Aortic smooth muscle cell (primary cell): ENCODE measurements around the gene PNPT1. TPM values are rescaled to one million over a fixed set of nuclear protein-coding genes. Genes with fewer than 3 reads are reported as not detected.

Source experiments
- total RNA-seq: library from RNA; depleted of rRNA; stranded (reverse); fragments of >200 nt; gene quantifications from 2 replicates; pipeline ENCODE4 v1.2.3, GENCODE V29; 2014

PNPT1 gene
- total RNA-seq: 18.1 and 19.6 TPM in 2 replicates

GRCh38 chr2:55693181-55694125, at the start of gene PNPT1:
Gene PNPT1 (minus strand): TSS chr2:55693844. CDS start chr2:55693823, 21 bp downstream.

DNA sequence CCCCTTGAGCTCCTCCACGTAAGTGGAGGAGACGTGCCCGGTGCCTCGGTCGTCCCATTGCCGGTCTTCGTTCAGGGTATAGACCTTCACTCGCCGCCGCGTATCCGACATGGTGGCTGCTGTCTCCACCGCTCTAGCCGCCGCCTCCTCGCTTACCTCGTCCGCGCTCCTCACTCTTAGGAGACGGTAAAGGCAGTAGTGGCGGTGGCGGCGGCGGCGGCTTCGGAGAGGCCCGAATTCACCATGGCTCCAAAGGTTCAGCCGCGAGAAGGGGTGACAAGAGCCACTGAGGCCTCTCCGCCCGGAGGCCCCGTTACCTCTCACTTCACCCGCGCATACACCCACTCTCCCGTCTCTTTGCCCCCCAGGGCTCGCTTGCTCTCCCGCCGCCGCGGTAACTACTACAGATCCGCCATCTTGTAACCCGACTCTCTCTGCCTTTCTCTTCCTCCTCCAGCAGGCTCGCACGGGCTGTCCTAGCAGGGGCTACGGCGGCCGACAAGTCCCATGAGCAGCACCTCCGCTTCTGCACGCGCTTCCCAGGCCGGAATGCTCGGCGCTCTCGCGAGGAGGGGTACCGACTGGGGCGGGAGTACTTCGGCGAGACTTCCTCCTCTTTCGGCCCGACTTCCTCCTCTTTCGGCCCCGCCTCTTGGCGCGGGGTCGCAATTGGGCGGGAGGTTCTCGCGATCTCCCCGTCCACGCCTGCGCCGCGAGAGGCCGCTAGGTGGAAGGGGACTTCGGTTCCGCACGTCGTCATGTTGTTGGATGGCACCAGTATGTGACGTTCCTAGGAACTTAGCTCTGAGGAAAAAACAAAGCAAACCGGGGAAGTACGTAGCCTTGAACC, 76.2 kb downstream of the PNPT1 start, which contains the start of gene PPP4R3B:
Gene PPP4R3B (minus strand): TSS at position 448 of the 850 bp plus-strand sequence. CDS start 337 bp downstream, at position 111.

Other genes starting within 250 kb of the PNPT1 start
- 24.3 and 31.0 TPM in 2 replicates for gene CFAP36, start 174.1 kb downstream of the PNPT1 start, total RNA-seq
- 39.2 and 43.3 TPM in 2 replicates for gene PPP4R3B, start 76.2 kb downstream of the PNPT1 start, total RNA-seq
- gene EFEMP1, start 229.9 kb upstream of the PNPT1 start, total RNA-seq: 1,165 and 1,581 TPM in 2 replicates